Measurements from ENCODE around the gene CYP11A1.
A peak's percentile ranks its signal among the peaks of the same experiment; 100 is the strongest.

Gene CYP11A1

DNA sequence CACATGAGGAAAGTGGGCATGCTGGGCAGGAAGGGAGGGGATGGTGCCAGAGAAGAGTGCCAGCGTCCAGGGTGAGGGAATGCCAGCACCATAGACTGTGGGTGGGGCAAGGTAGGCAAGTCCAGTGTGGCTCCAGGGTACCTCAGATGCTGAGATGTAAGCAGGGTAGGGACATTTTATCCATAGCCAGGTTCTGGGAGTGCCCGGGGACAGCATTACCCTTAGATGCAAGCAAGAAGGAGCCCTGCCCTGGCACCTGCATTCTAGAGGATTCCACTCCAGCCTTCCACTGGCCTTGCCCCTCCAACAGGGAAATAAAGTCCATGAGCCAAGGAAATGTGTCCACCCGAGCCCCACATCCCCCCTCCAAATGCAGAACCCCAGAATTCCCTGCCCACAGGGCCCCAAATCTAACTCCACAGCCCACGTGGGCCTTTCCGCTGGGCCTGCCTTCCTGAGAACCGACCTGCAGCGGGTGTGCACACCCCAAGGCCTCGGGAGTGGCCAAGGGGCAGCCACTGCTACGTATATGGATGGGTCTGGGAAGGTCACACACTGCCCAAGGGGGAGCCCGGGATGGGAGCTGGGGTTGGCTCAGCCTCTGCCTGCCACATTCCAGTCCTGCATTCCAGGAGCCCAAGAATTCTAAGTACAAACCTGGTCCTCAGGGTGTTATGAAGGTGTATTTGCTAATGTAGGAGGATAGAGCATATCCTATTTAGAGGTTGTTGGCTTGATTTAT lies 20.3 kb upstream of the CYP11A1 start:
- no peak for DNase-seq

GRCh38 chr15:74387141-74387541 lies 19.7 kb upstream of the CYP11A1 start:
- no peak for DNase-seq

DNA sequence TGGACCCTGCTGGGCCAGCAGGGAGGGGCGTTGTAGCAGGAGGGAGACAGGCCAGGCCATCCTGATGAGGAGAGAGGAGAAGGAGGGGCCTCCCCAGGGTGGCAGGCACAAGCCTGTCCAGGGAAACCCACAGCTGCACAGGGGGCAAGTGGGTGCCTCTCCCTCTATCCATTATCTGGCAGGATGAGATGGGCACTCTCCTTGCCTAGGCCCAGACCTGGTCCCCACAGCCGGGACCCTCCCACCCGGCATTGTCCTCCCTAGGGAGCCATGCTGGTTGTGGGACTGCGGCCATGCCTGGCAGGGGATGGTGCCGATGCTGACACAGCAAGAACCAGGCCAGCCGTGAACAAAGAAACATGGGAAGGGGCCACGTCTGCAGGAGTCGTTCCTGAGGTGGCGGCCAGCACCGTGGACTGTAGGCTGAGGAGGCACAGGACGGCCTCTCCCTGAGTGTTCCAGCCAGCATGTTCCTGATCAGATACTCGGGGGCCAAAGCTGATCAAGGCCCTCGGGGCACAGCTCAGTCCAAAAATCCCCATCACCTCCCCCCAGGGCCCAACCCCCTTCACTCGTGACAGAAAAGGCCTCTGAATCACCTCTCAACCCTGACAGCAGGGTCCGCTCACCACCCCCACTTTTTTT lies 19.2 kb upstream of the CYP11A1 start:
- DNase-seq = no peak

DNA sequence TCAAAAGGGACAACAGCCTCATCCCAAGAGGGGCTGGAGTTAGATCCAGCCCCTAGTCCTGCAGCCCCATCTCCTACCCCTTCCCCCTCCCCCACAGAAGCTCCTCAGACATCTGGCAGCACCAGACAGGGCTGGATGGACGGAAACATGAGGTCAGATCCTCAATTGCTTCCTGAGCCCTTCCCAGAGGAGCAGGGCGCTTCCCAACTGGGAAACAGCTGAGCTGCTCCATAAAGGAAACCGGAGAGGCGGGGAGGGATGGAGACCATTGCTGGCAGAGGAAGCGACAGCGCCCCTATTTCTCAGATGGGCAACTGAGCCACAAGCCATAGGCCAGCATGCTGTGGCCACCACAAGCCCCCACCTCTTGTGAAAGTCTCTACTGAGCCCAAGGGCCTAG lies 18.3 kb upstream of the CYP11A1 start:
- no peak for DNase-seq

DNA sequence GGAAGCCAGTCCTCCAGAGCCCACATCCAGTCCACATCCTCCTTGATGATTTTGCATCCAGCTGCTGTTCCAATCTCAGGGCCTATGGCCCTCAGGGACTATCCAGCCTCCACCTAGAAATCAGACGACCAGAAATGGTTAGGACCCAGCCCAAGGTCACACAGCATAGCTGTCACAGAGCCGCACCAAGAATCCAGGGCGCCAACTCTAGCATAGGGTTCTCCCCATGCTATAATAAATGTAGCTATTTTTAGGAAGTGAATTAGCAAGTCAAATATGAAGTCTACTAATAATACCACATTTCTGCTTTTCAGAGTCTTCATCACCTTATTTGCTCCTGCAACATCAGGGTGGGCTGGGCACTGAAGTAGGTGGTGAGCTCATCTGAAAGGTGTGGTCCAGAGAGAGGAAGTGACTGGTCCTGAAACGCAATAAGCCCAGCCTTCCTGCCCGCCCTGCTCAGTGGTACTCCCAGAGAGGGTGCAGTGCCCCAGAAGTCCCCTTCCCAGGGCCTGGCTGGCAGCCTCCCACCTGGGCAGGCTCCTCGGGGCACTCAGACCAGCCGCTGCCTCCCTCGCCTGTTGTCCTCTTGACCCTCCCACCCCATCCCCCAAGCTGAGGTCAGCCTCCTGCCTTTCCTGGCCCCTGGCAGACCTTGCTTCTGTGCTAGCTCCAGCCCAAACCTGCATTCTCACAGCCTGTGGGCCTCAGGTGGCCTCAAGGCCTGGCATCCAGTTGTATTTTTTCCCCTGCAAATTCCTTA lies 17.6 kb upstream of the CYP11A1 start:
- peak; percentile 11 to 64 for DNase-seq

GRCh38 chr15:74384566-74384880 lies 17.1 kb upstream of the CYP11A1 start:
- no peak for DNase-seq

DNA sequence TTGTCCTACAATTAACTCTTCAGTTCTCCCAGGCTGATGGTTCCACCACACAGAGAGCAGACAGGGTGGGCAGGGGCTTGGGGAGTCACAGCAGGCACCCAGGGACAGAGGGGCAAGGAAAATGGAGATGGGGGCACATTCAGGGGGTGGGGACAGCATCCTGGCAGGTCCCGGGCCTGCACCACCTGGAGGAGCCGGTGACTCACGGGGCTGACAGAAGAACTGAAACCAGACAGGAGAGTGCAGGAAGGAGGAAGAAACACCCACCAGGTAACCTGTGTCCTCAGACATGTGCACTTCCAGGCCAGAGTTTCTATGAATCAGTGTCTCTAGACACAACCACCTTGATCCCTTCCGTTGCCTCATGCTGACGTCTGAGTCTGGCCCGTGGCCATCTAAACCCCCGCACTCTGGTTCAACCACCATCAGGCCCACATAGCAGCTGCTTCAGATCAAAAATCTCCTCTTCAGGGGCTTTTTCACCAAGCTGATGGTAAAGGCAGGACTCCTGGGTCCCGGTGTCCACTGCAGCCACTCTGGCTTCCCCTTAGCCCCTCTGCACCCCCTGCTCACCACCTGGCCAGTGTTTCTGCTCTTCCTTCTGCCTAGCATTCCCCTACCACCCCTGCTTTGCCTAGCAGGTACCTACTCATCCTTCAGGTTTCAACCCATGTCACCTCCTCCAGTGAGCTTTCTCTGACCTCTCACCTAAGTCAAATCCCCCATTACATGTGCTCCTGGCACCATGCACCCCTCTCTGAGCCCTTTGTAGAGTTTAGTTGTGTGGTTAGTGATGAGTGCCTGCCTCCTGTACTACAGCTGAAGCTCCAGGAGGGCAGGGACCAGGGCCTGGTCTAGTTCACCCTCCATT lies 16.5 kb upstream of the CYP11A1 start:
- DNase-seq = no peak

DNA sequence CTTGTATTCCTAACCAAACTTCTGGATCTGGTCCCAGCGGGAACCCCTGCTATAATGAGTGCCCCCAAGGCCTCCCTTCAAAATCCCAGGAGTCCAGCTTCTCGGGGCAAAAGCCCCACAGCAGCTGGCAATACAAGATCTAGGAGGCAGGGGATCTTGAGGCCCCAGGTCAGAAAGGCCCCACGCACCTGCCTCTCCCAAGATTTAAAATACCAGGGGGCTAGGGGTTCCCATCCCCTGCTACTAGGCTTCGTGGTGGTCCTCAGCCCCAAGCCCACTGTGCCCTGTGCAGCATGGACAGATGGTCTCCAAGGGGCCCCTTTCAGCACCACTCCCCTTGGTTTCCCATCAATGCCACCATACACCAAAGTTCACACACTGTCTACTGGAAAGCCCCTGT lies 15.8 kb upstream of the CYP11A1 start:
- no peak for DNase-seq

DNA sequence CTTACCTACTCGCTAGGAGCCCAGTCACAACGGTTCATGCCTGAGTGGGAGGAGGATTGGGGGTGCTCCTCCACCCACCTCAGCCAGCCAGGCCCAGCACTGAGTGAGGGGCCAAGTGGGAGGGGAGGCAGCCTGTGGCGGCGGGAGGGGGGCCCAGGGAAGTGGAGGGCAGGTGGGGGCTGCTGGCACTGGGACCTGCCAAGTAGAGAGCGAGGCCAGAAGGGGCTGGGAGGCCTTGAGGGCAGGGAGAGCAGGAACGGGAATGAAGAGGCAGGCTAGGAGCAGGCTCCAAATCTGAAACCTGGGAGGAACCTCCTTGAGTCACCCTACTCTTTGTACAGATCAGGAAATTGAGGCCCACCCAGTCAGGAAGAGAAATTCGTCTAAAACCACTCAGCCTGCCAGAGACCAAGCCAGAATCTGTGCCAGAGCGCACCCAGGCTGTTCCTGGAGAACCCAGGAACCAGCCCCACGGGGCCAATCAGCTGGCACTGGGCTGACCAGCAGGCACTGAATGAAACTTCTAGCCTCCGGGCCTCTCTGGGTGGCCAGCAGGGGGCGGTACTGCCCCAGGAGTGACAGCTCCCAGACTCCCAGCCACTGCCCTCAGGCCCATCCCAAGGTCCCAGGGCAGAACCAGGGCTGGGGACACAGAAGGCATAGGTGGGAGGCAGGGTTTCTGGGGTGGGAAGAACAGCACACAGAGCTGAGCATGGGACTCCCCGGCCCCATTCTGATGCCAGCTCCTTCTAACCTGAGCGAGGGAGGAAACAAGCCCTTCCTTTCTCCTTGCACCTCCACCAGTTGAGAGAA lies 14.8 kb upstream of the CYP11A1 start:
- peak; percentile 57 to 89 for DNase-seq

DNA sequence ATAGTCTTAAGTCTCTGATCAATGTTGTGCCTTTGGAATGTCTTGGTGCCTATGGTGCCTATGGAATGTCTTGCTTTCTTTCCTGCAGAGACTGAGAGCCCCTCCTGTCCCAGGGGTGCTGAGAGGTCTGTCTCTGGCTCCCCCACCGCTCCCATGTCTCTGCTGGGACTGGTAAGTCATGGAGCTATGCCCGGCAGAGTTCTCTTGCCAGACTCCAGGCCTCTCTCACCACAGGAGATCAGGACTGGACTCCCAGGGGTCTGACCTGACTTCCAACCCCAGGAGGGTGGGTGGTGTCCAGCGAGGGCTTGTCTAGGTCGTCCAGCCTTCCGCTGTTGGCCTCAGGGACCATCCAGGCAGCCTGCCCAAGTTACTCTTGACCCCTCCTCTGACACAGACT lies 14.0 kb upstream of the CYP11A1 start:
- no peak for DNase-seq

GRCh38 chr15:74381190-74381453 lies 13.7 kb upstream of the CYP11A1 start:
- no peak for DNase-seq

DNA sequence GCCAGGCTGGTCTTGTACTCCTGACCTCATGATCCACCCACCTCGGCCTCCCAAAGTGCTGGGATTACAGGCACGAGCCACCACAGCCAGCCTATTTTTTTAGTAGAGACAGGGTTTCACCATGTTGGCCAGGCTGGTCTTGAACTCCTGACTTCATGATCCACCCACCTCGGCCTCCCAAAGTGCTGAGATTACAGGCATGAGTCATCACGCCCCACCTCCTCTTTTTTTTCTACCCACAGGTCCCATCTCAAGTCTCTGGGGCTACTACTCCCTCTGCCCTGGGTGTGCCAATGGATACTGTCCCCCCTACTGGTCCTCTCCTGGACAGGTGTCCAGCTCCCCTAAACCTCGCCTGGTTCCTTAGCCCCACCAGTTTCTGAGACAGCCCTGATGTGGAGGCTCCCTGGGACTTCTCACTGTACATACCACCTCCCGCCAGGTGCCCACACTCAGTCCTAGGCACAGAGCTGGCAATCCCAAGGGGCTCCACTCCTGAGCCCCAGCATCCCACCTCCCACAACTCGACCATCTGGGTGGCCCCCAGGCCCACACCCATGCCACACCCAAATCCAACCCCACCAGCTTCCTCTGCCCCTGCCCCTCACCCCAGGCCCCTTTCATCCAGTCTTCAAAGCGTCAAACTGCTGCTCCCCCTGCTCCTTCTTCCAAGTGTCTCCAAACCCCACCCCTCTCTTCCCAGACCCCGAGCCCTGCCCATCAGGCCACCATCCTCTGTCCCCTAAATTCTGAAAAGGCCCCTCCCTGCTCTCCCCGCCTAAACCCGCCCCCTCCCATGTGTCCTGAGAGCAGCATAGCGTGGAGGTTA lies 13.1 kb upstream of the CYP11A1 start:
- DNase-seq = no peak

GRCh38 chr15:74378848-74379247 lies 11.4 kb upstream of the CYP11A1 start:
- DNase-seq = no peak

DNA sequence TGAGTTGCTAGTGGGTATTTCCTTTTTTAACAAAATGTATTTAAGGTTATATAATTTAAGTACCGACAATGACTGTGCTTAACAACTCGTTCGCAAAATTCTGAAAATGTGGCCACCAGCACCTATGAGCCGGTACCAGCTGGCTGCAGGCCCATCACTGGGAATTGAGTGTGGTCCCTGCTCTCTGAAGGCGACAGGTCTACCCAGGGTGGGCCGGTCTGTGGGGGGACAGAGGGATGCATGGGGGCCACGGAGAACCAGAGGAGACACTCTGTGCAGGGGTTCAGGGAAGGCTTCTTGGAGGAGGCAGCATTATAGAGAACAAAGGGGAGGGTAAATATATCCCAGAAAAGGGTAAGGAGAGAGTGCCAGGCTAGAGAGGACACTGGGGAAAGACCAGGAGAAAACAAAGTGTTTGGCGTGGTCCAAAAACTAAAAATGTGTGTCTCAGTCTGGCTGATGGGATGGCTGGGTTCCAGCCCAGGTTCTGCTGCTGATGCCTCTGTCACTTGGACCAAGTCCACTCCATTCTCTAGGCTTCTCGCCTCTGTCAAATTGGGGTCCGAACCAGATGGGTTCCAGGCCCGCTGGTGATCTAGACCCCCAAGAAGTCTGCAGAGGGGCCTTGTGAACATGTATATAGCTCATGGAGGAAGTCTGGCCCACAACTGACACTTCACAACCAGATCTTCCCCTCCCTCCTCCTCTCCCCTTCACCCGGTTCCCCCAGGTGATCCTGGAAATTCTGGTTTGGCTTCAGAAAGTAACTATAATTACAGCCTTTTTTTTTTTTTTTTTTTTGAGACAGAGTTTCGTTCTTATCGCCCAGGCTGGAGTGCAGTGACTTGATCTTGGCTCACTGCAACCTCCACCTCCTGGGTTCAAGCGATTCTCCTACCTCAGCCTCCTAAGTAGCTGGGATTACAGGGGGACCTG lies 10.7 kb upstream of the CYP11A1 start:
- no peak for DNase-seq

DNA sequence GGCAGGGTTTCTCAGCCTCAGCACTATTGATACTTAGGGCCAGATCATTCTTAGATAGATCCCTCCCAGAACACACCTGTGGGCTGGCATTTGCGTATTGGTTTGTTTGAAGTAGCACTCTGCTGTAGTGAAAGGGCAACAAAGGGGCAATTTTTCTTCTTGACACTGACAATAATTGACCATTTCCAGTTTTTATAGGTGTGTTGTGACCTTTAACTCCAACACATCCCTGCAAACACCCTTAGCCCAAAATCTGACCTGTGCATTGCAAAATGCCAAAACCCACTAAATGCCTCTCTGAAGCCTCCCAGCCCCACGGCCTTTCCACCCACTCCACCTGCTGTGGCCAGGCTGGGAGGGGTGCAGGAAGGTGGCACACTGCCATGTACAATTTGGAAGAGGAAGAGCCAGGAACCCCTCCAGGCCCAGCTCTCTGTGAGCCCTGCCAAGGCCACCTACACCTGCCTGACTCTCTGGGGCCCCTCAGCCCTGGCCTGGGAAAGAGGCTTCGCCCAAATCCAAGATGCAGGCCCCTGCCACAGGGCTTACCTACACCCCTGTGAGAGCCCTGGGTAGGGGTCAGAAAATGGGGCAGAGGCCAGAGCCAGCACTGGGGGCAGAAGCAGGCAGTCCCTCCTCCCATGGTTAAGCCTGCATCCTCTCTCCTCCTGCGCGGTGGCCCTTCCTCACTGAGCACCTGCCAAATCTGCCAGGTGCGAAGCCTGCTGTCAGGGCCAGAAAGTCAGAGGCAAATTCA lies 9.6 kb upstream of the CYP11A1 start:
- DNase-seq = no peak

DNA sequence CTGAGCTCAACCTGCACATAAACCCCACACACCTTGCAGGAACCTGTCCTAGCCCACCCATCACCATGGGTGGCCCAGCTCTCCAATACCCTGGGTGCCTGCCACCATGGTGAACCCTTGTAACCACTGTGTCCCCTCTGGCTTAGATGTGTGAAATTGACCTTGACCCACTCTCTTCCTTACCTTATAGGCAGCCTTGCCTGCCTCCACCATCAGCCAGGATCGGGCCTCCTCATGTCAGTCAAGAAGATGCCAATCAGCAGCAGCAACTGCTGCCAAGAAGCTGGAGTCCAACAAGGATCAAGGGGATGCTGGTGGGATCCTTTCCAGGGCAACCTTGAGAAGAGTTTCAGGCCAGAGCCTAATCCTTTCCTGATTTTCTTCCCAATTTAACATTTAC lies 8.8 kb upstream of the CYP11A1 start:
- no peak for DNase-seq

DNA sequence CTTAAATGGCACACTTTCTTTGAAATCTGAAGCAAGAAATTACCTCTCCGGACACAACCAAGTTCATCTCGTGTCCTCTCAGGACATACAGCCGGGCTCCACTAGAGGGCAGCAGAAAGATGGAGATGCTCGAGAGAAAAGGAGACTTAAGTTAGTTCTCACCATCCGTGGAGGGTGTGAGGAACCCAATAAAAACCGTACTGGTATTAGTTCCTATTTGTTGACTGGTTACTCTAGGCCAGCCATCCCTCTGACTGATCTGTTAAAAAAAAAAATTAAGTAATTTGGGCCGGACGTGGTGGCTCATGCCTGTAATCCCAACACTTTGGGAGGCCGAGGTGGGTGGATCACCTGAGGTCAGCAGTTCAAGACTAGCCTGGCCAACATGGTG lies 7.9 kb upstream of the CYP11A1 start:
- peak; percentile 61 to 90 for DNase-seq

- DNase-seq = peak in 1 of 2 experiments; percentile 49
Measured at GRCh38 chr15:74374648-74375302, 7.3 kb upstream of the CYP11A1 start.

Measured in NCI-H526 (cell line).